Measurements from ENCODE around the gene TAF11L11.
"Not testable (repeated sequence)": the region's sequence is repeated elsewhere in the genome, so short reads cannot be mapped to it uniquely, and the experiment has no call there.

The TAF11L11 gene

DNA sequence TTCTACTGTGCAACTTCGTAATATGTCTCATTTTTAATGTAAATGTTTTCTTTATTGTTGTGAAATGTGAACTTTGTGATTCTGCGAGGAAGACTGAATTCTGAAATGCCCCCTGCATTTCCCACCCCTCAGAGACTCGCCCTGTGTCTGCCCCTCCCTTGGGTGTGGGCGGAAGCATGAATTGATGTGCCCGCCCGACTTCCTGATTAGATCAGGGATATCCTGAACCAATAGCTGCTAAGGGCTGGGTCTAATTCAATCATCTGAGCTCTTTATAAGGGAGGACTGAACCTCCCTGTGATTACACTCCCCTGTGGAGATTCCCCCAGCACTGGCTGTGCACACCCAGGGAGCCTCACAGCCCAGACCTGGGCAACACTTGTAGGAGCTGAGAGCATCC lies at the start of gene TAF11L11:
Gene TAF11L11, plus strand, starts transcription at position 304 of the 400 bp plus-strand sequence.
- not testable (repeated sequence) for DNase-seq (ENCODE audit: low read depth)

- not testable (repeated sequence) for DNase-seq (ENCODE audit: low read depth)
These were observed 18.3 kb upstream of the TAF11L11 start, which contains the start of gene TAF11L7 for GRCh38 chr5:17585658-17586057. Gene TAF11L7 (minus strand): TSS chr5:17585758.

DNA sequence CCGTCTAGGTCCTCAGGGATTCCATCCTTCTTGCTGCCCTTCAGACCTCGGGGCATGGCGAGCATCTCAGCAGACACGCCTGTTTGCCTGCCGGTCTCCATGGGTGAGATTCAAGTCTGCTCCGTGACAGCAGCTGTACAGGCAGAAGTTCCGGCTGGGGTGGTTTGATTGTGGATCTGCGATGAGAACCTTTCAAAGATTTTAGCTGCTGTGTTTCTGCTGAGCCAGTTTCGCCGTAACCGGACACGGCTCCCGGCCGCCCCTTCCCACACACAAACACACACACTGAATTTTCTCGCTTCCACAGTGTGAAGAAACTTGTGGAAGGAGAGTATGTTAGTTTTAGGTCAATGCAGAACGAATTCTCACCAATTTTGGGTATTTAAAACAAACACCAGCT lies 13.1 kb upstream of the TAF11L11 start, which contains the start of gene TAF11L8:
Gene TAF11L8, minus strand, starts transcription at position 101 of the 400 bp plus-strand sequence.
- not testable (repeated sequence) for DNase-seq (ENCODE audit: low read depth)

DNA sequence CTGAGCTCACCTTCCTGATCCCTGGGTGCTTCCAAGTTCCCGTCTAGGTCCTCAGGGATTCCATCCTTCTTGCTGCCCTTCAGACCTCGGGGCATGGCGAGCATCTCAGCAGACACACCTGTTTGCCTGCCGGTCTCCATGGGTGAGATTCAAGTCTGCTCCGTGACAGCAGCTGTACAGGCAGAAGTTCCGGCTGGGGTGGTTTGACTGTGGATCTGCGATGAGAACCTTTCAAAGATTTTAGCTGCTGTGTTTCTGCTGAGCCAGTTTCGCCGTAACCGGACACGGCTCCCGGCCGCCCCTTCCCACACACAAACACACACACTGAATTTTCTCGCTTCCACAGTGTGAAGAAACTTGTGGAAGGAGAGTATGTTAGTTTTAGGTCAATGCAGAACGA lies 9.7 kb upstream of the TAF11L11 start, which contains the start of gene TAF11L9:
Gene TAF11L9, minus strand, starts transcription at position 140 of the 400 bp plus-strand sequence.
- DNase-seq (ENCODE audit: low read depth): not testable (repeated sequence)

DNA sequence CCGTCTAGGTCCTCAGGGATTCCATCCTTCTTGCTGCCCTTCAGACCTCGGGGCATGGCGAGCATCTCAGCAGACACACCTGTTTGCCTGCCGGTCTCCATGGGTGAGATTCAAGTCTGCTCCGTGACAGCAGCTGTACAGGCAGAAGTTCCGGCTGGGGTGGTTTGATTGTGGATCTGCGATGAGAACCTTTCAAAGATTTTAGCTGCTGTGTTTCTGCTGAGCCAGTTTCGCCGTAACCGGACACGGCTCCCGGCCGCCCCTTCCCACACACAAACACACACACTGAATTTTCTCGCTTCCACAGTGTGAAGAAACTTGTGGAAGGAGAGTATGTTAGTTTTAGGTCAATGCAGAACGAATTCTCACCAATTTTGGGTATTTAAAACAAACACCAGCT lies 6.3 kb upstream of the TAF11L11 start, which contains the start of gene TAF11L10:
Gene TAF11L10, minus strand, starts transcription at position 101 of the 400 bp plus-strand sequence.
- DNase-seq (ENCODE audit: low read depth): not testable (repeated sequence)

DNA sequence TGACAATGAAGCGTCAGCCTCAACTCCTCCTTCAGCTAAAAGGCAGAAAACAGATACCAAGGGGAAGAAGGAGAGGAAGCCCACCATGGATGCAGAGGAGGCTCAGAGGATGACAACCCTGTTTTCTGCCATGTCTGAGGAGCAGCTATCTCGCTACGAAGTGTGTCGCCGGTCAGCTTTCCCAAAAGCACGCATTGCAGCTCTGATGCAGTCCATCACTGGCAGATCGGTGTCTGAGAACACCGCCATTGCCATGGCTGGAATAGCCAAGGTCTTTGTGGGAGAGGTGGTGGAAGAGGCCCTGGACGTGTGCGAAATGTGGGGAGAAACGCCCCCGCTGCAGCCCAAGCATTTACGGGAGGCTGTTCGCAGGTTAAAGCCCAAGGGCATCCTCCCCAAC lies 968 bp downstream of the TAF11L11 start:
- DNase-seq (ENCODE audit: low read depth): no peak

GRCh38 chr5:17607461-17607860 lies 3.5 kb downstream of the TAF11L11 start:
- DNase-seq (ENCODE audit: low read depth): not testable (repeated sequence)

- DNase-seq (ENCODE audit: low read depth): not testable (repeated sequence)
These were observed 6.1 kb downstream of the TAF11L11 start, which contains the start of gene TAF11L12 for GRCh38 chr5:17610092-17610491. Gene TAF11L12 (plus strand): TSS chr5:17610392.

GRCh38 chr5:17614872-17615605 lies 11.1 kb downstream of the TAF11L11 start:
- no peak for DNase-seq (ENCODE audit: low read depth)

GRCh38 chr5:17619354-17619753 lies 15.4 kb downstream of the TAF11L11 start:
- DNase-seq (ENCODE audit: low read depth): no peak

GRCh38 chr5:17620627-17621026 lies 16.6 kb downstream of the TAF11L11 start:
- no peak for DNase-seq (ENCODE audit: low read depth)

- DNase-seq (ENCODE audit: low read depth): no peak
These were observed 21.7 kb downstream of the TAF11L11 start for GRCh38 chr5:17625686-17626085.

- DNase-seq (ENCODE audit: low read depth): not testable (repeated sequence)
These were observed 27.8 kb downstream of the TAF11L11 start, which contains the start of gene TAF11L13 for GRCh38 chr5:17631788-17632187. Gene TAF11L13 (plus strand): TSS chr5:17632088.

GRCh38 chr5:17634160-17634559 lies 30.2 kb downstream of the TAF11L11 start, which contains the start of gene TAF11L14:
Gene TAF11L14 (plus strand): TSS chr5:17634460.
- no peak for DNase-seq (ENCODE audit: low read depth)

GRCh38 chr5:17649232-17649631 lies 45.2 kb downstream of the TAF11L11 start:
- not testable (repeated sequence) for DNase-seq (ENCODE audit: low read depth)

GRCh38 chr5:17655201-17655759 lies 51.3 kb downstream of the TAF11L11 start:
- not testable (repeated sequence) for DNase-seq (ENCODE audit: low read depth)
